Neural cell (in vitro differentiated cells): Measurements from ENCODE around the gene PPP3CA.

Experiments
- CTCF ChIP-seq: fragments of 450-650 bp; IDR thresholded peaks from 2 replicates; pipeline ENCODE4 v1.5.1; 2014; ENCODE audit warnings: antibody characterized with exemption, mild to moderate bottlenecking, moderate library complexity; ENCODE audit not compliant: poor library complexity, severe bottlenecking
- EP300 ChIP-seq: fragments of 450-650 bp; conservative IDR thresholded peaks from 2 replicates; pipeline ENCODE4 v1.6.1; 2014; ENCODE audit warnings: antibody characterized with exemption, mild to moderate bottlenecking, moderate library complexity; ENCODE audit not compliant: poor library complexity, severe bottlenecking
- EZH2 ChIP-seq: fragments of 200-600, 300-800 bp; shearing (Covaris generic), sonication (generic); IDR thresholded peaks from 2 replicates; pipeline ENCODE4 v1.6.1; 2014; ENCODE audit warnings: antibody characterized with exemption, low read length, borderline replicate concordance, mild to moderate bottlenecking; ENCODE audit not compliant: insufficient read depth, poor library complexity, severe bottlenecking
- MXI1 ChIP-seq: fragments of 450-650 bp; conservative IDR thresholded peaks from 2 replicates; pipeline ENCODE4 v1.6.1; 2014; ENCODE audit warnings: antibody characterized with exemption, mild to moderate bottlenecking; ENCODE audit not compliant: poor library complexity, severe bottlenecking
- POLR2AphosphoS5 ChIP-seq: IDR thresholded peaks from 2 replicates; pipeline ENCODE4 v1.6.1; 2012
- RAD21 ChIP-seq: fragments of 450-650 bp; conservative IDR thresholded peaks from 2 replicates; pipeline ENCODE4 v1.6.1; 2014; ENCODE audit warnings: antibody characterized with exemption, mild to moderate bottlenecking, moderate library complexity
- REST ChIP-seq: IDR thresholded peaks from 2 replicates; pipeline ENCODE4 v1.6.1; 2012; ENCODE audit warnings: borderline replicate concordance
- TAF1 ChIP-seq: IDR thresholded peaks from 2 replicates; pipeline ENCODE4 v1.6.1; 2012; ENCODE audit warnings: low read depth

DNA sequence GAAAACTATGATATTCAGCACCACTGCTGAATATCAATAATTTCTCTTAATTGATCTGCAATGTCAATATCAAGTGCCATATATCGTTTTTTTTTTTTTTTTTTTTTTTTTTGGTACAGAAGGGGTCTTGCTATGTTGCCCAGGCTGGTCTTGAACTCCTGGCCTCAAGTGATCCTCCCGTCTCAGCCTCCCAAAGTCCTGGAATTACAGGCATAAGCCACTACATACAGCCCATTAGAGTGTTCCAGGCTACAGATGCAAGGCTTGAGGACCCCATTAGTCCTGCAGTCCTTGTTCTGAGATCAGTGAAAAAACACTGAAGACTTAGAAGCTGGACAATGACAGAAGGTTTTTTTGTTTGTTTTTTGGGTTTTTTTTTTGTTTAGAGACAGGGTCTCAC, 48.3 kb downstream of the PPP3CA start:
- TF ChIP-seq TAF1 (no peak), CTCF (no peak), RAD21 (no peak), EZH2 (no peak), MXI1 (no peak), EP300 (no peak), REST (no peak), POLR2AphosphoS5 (no peak)
